Measurements from ENCODE around the gene MMP21.
A peak's percentile ranks its signal among the peaks of the same experiment; 100 is the strongest.

MMP21 gene

DNA sequence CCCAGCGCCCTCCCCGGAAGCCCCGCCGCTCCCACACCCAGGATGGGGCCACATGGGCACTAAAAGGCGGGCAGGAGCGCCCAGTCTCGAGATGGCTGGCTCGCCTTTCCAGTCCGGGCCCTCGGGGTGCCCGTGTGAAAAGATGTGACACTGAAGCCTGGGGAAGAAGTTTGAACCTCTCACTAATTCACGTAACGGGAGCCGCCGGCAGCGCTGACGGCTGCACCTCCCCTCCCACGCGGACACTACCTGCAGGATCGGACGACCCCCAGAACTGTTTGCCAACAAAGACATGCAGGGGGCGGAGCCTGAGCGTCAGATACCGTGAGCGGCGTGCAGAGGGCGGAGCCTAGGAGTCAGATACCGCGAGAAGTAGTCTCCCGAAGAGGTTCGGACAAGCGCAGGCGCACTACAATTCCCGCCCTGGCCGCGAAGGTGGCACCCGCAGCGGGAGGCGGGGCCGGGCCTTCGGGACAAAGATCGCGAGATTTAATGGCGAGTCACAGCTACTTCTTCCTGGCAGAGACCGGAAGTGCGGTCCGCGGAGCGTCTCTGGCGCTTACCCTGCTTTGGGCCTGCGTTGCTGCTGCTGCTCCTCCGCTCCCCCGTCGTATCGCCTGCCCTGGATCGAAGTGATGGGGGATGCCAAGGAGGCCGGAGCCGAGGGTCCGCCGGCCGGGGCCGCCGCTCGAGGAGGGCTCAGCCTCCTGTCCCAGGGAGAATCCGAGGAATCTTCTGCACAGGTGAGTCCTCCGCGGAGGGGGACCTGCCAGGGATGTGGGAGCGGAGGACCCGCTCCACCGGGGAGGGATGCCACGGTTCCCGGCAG is 56.2 kb downstream of the MMP21 start, which contains the start of gene EDRF1:
TSS of gene EDRF1 (plus strand) at position 537 of the 829 bp plus-strand sequence. CDS start at position 636, 99 bp downstream.
- peak within 1 kb of the TSS; percentile 91 to 98 (median 94) for H3K27ac ChIP-seq
- peak within 1 kb of the TSS; percentile 88 to 100 (median 96) for H3K4me3 ChIP-seq
- H3K9me3 ChIP-seq (replicated peaks in 1 of 11), result peaks cover 0 to 9% (median 8%) of the 10 kb centered on the region in 11 experiments; a peak in 14 of 22 replicates
- peaks cover 17 to 29% (median 24%) of the 10 kb centered on the region in 10 experiments for H3K4me1 ChIP-seq
- peaks cover 0 to 24% (median 0%) of the 10 kb centered on the region in 11 experiments; a peak in 3 of 22 replicates for H4K20me1 ChIP-seq
- TF ChIP-seq Cebpa-rat (IDR thresholded peaks at IDR 0.05), result no peak
- H3K27me3 ChIP-seq, result no peaks in the 10 kb centered on the region
- peak within 1 kb of the TSS; percentile 96 to 99 (median 98) for H3K9ac ChIP-seq
- H3K36me3 ChIP-seq, result peaks cover 32 to 38% (median 34%) of the 10 kb centered on the region in 11 experiments
- H3K4me2 ChIP-seq, result peak within 1 kb of the TSS; percentile 76 to 97 (median 95)

Measured in BLaER1 treated with 17β-estradiol and CSF1 and Interleukin-3, amounts not matched to agents 10 nM and 100 nM (cell line).